WERI-Rb-1 (cell line): Measurements from ENCODE around the gene MYO5A.
A peak's percentile ranks its signal among the peaks of the same experiment; 100 is the strongest.

Source experiments
- DNase-seq: peaks from one replicate; pipeline ENCODE4 v3.0.0-alpha.2; 2020
- H3K27ac ChIP-seq: fragments of 250-450 bp; sonication (Bioruptor Pico); 2 replicates; pipeline ENCODE4 v1.5.1; 2020; ENCODE audit warnings: mild to moderate bottlenecking, moderate library complexity
- H3K27me3 ChIP-seq: fragments of 250-450 bp; sonication (Bioruptor Pico); 2 replicates; pipeline ENCODE4 v1.5.1; 2021; ENCODE audit warnings: mild to moderate bottlenecking, low read depth, moderate library complexity; ENCODE audit not compliant: insufficient read depth, severe bottlenecking
- H3K36me3 ChIP-seq: fragments of 250-450 bp; sonication (Bioruptor Pico); 2 replicates; pipeline ENCODE4 v1.5.1; 2020; ENCODE audit warnings: mild to moderate bottlenecking, moderate library complexity
- H3K4me3 ChIP-seq: 2 replicates; pipeline ENCODE4 v1.5.1; 2011; ENCODE audit warnings: low read depth, mild to moderate bottlenecking, control low read depth, low read length
- H3K9me3 ChIP-seq: fragments of 250-450 bp; sonication (Bioruptor Pico); 2 replicates; pipeline ENCODE4 v1.5.1; 2021; ENCODE audit warnings: mild to moderate bottlenecking, moderate library complexity; ENCODE audit not compliant: severe bottlenecking
- TF ChIP-seq, protein P1 (sequence below): IDR thresholded peaks from 2 replicates; pipeline ENCODE4 v1.5.1; 2011; ENCODE audit warnings: low read depth, mild to moderate bottlenecking, control low read depth, inconsistent platforms, low read length

MYO5A gene

GRCh38 chr15:52326756-52327155 lies 201.9 kb downstream of the MYO5A start:
- DNase-seq: peak; percentile 17

GRCh38 chr15:52324109-52324508 lies 204.6 kb downstream of the MYO5A start:
- H3K36me3 ChIP-seq: no peaks in the 10 kb centered on the region
- no peak for DNase-seq
- no peaks in the 10 kb centered on the region for H3K9me3 ChIP-seq
- H3K27ac ChIP-seq: no peak overlapping the region
- H3K4me3 ChIP-seq: no peak overlapping the region
- TF ChIP-seq, protein P1, sequence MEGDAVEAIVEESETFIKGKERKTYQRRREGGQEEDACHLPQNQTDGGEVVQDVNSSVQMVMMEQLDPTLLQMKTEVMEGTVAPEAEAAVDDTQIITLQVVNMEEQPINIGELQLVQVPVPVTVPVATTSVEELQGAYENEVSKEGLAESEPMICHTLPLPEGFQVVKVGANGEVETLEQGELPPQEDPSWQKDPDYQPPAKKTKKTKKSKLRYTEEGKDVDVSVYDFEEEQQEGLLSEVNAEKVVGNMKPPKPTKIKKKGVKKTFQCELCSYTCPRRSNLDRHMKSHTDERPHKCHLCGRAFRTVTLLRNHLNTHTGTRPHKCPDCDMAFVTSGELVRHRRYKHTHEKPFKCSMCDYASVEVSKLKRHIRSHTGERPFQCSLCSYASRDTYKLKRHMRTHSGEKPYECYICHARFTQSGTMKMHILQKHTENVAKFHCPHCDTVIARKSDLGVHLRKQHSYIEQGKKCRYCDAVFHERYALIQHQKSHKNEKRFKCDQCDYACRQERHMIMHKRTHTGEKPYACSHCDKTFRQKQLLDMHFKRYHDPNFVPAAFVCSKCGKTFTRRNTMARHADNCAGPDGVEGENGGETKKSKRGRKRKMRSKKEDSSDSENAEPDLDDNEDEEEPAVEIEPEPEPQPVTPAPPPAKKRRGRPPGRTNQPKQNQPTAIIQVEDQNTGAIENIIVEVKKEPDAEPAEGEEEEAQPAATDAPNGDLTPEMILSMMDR: no peak
- H3K27me3 ChIP-seq: no peaks in the 10 kb centered on the region

More at GRCh38 chr15:52326756-52327155, 201.9 kb downstream of the MYO5A start:
- H3K27me3 ChIP-seq: no peaks in the 10 kb centered on the region
- H3K9me3 ChIP-seq: no peaks in the 10 kb centered on the region
- no peak overlapping the region for H3K27ac ChIP-seq
- TF ChIP-seq, protein P1: no peak
- no peaks in the 10 kb centered on the region for H3K36me3 ChIP-seq
- H3K4me3 ChIP-seq: no peak overlapping the region

DNA sequence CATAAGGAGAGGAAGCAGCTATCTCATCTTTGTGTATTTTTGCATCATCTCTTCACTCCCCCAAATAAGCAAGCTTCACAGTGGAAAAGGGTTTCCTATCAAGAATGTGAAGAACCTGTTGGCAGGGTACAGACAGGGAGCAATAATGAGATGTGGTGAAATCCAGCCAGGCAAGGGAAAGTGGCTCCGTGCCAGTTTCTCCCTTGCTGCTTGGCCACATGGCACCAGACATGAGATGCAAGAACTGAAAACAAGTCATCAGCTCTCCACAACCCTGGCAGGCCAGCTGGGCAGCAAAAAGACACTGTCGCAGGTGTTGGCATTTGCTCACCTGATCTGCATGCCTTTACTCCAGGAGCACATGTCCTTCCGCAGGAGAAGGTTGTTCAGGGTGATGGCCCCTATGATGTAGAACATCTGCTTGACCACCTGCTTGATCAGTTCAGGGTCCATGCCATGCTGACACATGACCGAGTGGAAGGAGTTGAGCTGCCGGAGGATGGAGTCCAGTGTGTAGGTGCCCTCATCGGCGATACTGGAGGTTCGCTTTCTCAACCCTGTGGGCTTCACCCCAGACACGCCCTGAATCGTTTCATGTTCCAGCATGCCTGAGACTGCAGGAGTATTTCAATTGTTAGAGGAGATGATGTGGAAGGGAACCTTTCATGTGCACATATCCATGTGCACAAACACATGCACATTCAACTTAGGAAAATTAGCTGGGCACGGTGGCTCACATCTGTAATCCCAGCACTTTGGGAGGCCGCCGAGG lies 209.8 kb downstream of the MYO5A start:
- TF ChIP-seq, protein P1: no peak
- no peak for DNase-seq
- Histone ChIP-seq H3K27me3 (no peaks in the 10 kb centered on the region), H3K4me3 (no peak overlapping the region), H3K9me3 (no peaks in the 10 kb centered on the region), H3K36me3 (0 out of 2 replicates have a peak, but pooled peaks cover 5% of the 10 kb centered on the region), H3K27ac (no peak overlapping the region)

- H3K9me3 ChIP-seq: no peaks in the 10 kb centered on the region
Observed at GRCh38 chr15:52317688-52318087, 211.0 kb downstream of the MYO5A start.

GRCh38 chr15:52317022-52317421 lies 211.7 kb downstream of the MYO5A start:
- TF ChIP-seq, protein P1: no peak
- DNase-seq: no peak

More at GRCh38 chr15:52317688-52318087, 211.0 kb downstream of the MYO5A start:
- H3K36me3 ChIP-seq: 0 out of 2 replicates have a peak, but pooled peaks cover 5% of the 10 kb centered on the region
- H3K27ac ChIP-seq: no peak overlapping the region
- TF ChIP-seq, protein P1: no peak
- no peak for DNase-seq
- H3K27me3 ChIP-seq: no peaks in the 10 kb centered on the region
- H3K4me3 ChIP-seq: no peak overlapping the region

GRCh38 chr15:52309154-52309548 lies 219.5 kb downstream of the MYO5A start:
- Histone ChIP-seq H3K27ac (no peak overlapping the region), H3K36me3 (no peaks in the 10 kb centered on the region), H3K9me3 (no peaks in the 10 kb centered on the region), H3K4me3 (no peak overlapping the region), H3K27me3 (no peaks in the 10 kb centered on the region)
- no peak for DNase-seq
- TF ChIP-seq, protein P1: no peak

More at GRCh38 chr15:52317022-52317421, 211.7 kb downstream of the MYO5A start:
- Histone ChIP-seq H3K9me3 (no peaks in the 10 kb centered on the region), H3K27me3 (no peaks in the 10 kb centered on the region), H3K27ac (no peak overlapping the region), H3K36me3 (0 out of 2 replicates have a peak, but pooled peaks cover 5% of the 10 kb centered on the region), H3K4me3 (no peak overlapping the region)
